IPS DF 19.7 (cell line): ENCODE results near the gene GDE1.

Experiments used
- DNase-seq: peaks from one replicate; pipeline ENCODE4 v3.0.0-alpha.2; 2013; ENCODE audit warnings: low read depth, low spot score

GDE1 gene

DNA sequence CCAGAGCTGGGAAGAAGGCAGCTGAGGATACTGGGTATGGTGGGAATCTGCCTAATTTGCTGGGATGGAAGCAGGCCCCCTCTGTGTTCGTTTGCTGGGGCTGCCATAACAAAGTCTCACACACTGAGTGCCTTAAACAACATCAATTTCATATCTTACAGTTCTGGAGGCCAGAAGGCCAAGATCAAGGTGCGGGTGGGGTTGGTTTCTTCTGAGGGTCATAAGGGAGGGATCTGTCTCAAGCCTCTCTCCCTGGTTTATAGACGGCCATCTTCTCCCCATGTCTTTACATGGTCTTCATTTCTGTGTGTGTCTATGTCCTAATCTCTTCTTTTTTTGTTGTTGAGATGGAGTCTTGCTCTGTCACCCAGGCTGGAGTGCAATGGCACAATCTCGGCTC lies 35.8 kb downstream of the GDE1 start:
- no peak for DNase-seq

- DNase-seq: no peak
Measured at GRCh38 chr16:19485611-19486010, 36.3 kb downstream of the GDE1 start.

GRCh38 chr16:19484096-19484495 lies 37.8 kb downstream of the GDE1 start:
- no peak for DNase-seq

DNA sequence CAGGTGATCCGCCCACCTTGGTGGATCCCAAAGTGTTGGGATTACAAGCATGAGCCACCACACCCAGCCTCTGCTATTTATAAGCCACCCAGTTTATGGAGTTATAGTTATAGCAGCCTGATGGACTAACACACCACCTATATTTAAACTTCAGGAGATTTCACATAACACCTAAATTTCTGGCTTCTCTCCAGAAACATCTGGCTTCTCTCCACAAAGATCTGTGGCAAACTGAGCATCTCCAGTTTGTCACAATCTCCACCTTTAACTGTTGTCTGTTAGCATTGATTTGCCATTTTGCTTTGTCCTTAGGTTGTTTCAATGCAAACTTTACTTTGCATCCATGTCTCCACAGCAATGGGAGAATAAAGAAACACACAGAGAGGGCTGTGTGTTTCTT lies 39.6 kb downstream of the GDE1 start:
- DNase-seq: no peak

DNA sequence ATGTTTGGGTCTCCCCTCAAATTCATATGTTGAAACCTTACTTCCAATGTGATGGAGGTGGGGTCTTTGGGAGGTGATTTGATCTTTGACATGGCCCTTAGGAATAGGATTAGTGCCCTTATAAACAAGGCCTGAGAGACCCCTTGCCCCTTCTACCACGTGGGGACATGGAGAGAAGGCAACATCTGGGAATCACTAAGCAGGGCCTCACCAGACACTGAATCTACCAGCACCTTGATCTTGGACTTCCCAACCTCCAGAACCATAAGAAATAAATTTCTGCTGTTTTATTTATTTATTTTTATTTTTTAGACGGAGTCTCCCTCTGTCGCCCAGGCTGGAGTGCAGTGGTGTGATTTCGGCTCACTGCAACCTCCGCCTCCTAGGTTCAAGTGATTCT lies 40.1 kb downstream of the GDE1 start:
- DNase-seq: no peak

GRCh38 chr16:19481296-19481695 lies 40.6 kb downstream of the GDE1 start:
- no peak for DNase-seq

GRCh38 chr16:19479302-19479721 lies 42.6 kb downstream of the GDE1 start:
- no peak for DNase-seq

GRCh38 chr16:19478505-19478904 lies 43.4 kb downstream of the GDE1 start:
- DNase-seq: no peak

DNA sequence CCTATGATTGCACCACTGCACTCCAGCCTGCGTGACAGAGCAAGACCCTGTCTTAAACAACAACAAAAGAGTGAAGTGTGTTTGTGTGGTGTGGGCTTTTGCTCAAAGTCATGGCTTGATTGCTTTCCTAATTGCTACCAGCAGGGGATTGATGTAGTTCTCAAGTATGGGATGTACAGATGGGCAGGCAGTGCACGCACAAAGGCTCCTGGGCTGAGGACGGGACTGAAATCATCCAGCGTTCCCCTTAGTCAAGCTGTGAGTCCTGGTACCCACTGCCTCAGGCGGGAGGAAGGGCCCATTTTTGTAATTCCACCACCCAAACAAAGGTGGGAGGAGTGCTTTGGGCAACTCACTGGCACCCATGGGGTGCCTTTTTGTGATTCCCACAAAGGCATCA lies 47.3 kb downstream of the GDE1 start:
- DNase-seq: no peak

GRCh38 chr16:19472482-19472881 lies 49.4 kb downstream of the GDE1 start:
- DNase-seq: no peak

GRCh38 chr16:19468300-19468699 lies 53.6 kb downstream of the GDE1 start:
- no peak for DNase-seq

DNA sequence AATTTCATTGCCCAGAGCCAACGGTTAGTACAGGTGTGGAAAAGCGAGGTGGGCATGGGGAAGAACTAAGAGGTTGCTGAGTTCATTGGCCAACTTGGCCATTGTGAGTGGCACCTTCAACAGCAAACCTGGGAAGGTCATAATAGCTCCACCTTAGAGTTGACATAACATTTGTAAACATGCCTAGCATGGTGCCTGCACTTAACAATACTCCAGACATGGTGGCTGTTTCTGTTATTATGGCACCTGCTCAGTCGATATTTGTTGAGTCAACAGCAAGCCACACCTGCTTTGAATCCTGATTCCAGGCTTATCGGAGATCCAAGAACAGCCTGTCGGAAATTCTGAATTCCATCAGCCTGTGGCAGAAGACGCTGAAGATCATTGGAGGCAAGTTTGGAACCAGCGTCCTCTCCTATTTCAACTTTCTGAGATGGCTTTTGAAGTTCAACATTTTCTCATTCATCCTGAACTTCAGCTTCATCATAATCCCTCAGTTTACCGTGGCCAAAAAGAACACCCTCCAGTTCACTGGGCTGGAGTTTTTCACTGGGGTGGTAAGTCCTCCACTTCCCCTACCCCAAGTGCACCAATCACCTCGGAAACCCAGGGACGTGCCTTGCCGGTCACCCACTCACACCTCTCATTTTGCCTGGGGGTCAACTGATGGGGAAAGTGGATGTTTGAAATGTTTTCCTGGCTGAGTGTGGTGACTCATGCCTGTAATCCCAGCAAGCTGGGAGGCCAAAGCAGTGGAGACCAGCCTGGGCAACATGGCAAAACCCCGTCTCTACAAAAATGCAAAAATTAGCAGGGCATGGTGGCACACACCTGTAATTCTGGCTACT lies 58.2 kb downstream of the GDE1 start:
- DNase-seq: no peak

GRCh38 chr16:19460397-19460796 lies 61.5 kb downstream of the GDE1 start:
- no peak for DNase-seq

- no peak for DNase-seq
Measured at GRCh38 chr16:19458722-19459379, 63.0 kb downstream of the GDE1 start.
